AG10803 (cell line): ENCODE data around the gene PTPRZ1.

ENCODE experiments used
- DNase-seq: peaks from one replicate; pipeline ENCODE4 v3.0.0; 2010; ENCODE audit warnings: low read depth
- H3K4me3 ChIP-seq: 2 replicates; pipeline ENCODE4 v1.5.1; 2011; ENCODE audit warnings: mild to moderate bottlenecking, low read length, control low read depth
- TF ChIP-seq, protein P1 (sequence below): conservative IDR thresholded peaks from 2 replicates; pipeline ENCODE4 v1.5.1; 2011; ENCODE audit warnings: mild to moderate bottlenecking, low read length, control low read depth, inconsistent platforms

Gene PTPRZ1

GRCh38 chr7:121847041-121847440, 25.9 kb upstream of the PTPRZ1 start:
- TF ChIP-seq, protein P1, sequence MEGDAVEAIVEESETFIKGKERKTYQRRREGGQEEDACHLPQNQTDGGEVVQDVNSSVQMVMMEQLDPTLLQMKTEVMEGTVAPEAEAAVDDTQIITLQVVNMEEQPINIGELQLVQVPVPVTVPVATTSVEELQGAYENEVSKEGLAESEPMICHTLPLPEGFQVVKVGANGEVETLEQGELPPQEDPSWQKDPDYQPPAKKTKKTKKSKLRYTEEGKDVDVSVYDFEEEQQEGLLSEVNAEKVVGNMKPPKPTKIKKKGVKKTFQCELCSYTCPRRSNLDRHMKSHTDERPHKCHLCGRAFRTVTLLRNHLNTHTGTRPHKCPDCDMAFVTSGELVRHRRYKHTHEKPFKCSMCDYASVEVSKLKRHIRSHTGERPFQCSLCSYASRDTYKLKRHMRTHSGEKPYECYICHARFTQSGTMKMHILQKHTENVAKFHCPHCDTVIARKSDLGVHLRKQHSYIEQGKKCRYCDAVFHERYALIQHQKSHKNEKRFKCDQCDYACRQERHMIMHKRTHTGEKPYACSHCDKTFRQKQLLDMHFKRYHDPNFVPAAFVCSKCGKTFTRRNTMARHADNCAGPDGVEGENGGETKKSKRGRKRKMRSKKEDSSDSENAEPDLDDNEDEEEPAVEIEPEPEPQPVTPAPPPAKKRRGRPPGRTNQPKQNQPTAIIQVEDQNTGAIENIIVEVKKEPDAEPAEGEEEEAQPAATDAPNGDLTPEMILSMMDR = no peak
- H3K4me3 ChIP-seq = no peak overlapping the region

GRCh38 chr7:121853307-121853706, 19.7 kb upstream of the PTPRZ1 start:
- no peak overlapping the region for H3K4me3 ChIP-seq
- TF ChIP-seq, protein P1 = no peak
- DNase-seq = no peak

More at GRCh38 chr7:121847041-121847440, 25.9 kb upstream of the PTPRZ1 start:
- DNase-seq = no peak

DNA sequence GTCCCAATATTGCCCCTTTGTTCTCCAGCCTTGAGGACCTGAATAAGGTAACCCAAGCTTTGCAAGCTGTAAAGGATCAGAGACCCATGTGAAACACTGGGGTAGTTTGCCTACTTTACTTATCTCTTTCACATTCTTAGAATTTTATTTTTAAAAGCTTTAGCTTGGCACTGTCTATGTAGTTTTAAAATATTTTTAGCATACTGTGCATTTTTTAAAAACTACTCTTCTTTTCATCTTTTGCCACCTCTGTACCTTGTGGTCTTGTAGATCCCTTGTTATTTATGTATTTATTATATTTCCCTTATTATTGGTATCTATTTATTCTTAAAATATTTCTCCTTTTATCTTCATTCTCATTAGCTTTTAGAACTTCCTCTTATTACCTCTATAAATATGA, 12.0 kb upstream of the PTPRZ1 start:
- no peak for DNase-seq
- TF ChIP-seq, protein P1 = no peak
- H3K4me3 ChIP-seq = no peak overlapping the region

- no peak for DNase-seq
- no peak overlapping the region for H3K4me3 ChIP-seq
- TF ChIP-seq, protein P1 = no peak
Observed at GRCh38 chr7:121862591-121862990, 10.4 kb upstream of the PTPRZ1 start.

- no peak overlapping the region for H3K4me3 ChIP-seq
- no peak for DNase-seq
- TF ChIP-seq, protein P1 = no peak
Observed at GRCh38 chr7:121871188-121871587, 1.8 kb upstream of the PTPRZ1 start.

DNA sequence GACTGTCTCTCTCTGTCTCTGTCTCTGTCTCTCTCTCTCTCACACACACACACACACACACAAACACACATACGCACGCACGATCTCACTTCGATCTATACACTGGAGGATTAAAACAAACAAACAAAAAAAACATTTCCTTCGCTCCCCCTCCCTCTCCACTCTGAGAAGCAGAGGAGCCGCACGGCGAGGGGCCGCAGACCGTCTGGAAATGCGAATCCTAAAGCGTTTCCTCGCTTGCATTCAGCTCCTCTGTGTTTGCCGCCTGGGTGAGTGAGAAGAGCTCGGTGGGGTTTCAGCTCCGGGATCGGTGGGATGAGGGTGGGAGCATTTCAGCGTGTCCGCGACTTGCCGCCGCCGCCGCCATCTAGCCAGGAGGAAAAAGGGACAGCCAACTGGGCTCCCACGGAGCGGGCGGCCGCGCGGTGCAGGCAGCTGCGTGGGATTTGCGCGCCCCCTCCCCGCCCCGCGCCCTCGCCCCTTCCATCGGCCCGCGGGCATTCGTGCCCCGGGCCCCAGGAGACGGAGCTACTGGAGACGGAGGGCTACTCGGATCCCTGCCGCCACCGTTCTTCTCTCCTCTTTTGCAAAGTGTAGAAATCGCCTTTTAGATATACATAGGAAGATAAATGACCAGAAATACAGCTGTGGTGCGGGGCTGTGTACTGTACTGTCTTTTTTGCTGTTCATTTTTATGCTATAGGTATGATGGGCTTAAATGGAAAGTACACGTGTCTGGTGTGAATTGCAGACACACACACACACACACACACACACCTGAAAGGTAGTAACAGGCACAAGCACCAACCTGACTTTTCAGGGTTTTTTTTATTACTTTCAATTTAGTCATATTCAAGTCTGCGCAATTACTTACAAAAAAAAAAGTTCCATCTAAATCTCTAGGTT, 581 bp downstream of the PTPRZ1 start:
- peak overlapping the region; percentile 55 for H3K4me3 ChIP-seq
- TF ChIP-seq, protein P1 = no peak
- DNase-seq = no peak

DNA sequence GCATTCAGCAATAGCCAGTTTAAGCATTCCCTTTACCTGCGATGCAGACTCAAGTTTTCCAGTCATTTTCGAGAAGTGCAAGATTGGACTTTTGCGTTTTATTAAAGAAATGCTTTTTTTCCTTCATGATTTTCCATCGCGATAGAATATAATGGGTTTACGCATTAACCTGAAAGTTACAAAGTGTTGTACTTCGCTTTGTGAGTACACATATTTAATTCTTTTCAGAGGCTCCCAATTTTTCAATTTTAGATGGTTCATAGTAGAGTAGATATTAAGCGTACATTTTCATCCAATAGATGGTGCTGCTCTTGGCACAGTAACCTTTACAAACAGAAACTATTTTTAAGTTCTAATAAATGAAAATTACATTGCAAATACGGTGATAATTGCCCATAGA, 1.3 kb downstream of the PTPRZ1 start:
- no peak for DNase-seq
- TF ChIP-seq, protein P1 = no peak
- no peak overlapping the region; the same call in 1 of the 2 replicates for H3K4me3 ChIP-seq
